IMR-90 (cell line): Measurements from ENCODE around the gene DSCAM. TPM values are rescaled to one million over a fixed set of nuclear protein-coding genes. Genes with fewer than 3 reads are reported as not detected.

Experiments
- ATAC-seq: fragments of 200-7000 bp; cut with Tn5 transposase; 2 replicates; pipeline ENCODE4 v1.9.1; 2020; ENCODE audit warnings: low read depth, mild to moderate bottlenecking, moderate library complexity
- BruUV-seq: library from RNA; stranded (reverse); fragments of 400-500 nt; replicated peaks from 2 replicates; lab custom pipeline; 2021; lab: Mats Ljungman, UMichigan
- CTCF ChIA-PET: fragments of 300-600 bp; formaldehyde crosslinking; extraction: SDS; loops from one replicate; lab custom pipeline; 2021; ENCODE audit warnings: antibody characterized with exemption; lab: Yijun Ruan, JAX
- POLR2A ChIA-PET: fragments of 300-600 bp; sonication (Branson Sonifier 250); formaldehyde crosslinking; loops from one replicate; lab custom pipeline; 2022; ENCODE audit warnings: antibody characterized with exemption; ENCODE audit not compliant: unreplicated experiment; lab: Charles Lee
- DNase-seq: peaks from one replicate; pipeline ENCODE4 v3.0.0; 2013
- H2AFZ ChIP-seq: replicated peaks from 2 replicates; pipeline ENCODE3; 2013; ENCODE audit warnings: low read length, mild to moderate bottlenecking; ENCODE audit not compliant: poor library complexity
- H2AK5ac ChIP-seq: 2 replicates; pipeline ENCODE4 v1.6.1; 2013; ENCODE audit warnings: low read depth, low read length, inconsistent platforms
- H2AK9ac ChIP-seq: replicated peaks from 2 replicates; pipeline ENCODE3; 2013; ENCODE audit warnings: mild to moderate bottlenecking, low read depth, low read length, moderate library complexity; ENCODE audit not compliant: poor library complexity
- H2BK120ac ChIP-seq: 2 replicates; pipeline ENCODE4 v1.6.1; 2013; ENCODE audit warnings: low read depth, low read length, inconsistent platforms
- H2BK15ac ChIP-seq: 3 replicates; pipeline ENCODE4 v1.6.1; 2013; ENCODE audit warnings: low read depth, low read length, inconsistent platforms
- H2BK20ac ChIP-seq: 2 replicates; pipeline ENCODE4 v1.6.1; 2013; ENCODE audit warnings: low read depth, mild to moderate bottlenecking, inconsistent platforms, low read length, moderate library complexity
- H2BK5ac ChIP-seq: 2 replicates; pipeline ENCODE4 v1.6.1; 2013; ENCODE audit warnings: mild to moderate bottlenecking, low read depth, low read length, inconsistent platforms; ENCODE audit not compliant: poor library complexity, severe bottlenecking
- H3K14ac ChIP-seq: replicated peaks from 2 replicates; pipeline ENCODE4 v1.6.1; 2013; ENCODE audit warnings: low read depth, low read length, inconsistent platforms
- H3K18ac ChIP-seq: 2 replicates; pipeline ENCODE4 v1.6.1; 2013; ENCODE audit warnings: low read depth, low read length, control low read depth
- H3K23ac ChIP-seq: 2 replicates; pipeline ENCODE4 v1.6.1; 2013; ENCODE audit warnings: low read depth, low read length, inconsistent platforms
- H3K27ac ChIP-seq: 2 replicates; pipeline ENCODE4 v1.5.1; 2013; ENCODE audit warnings: mild to moderate bottlenecking, control low read depth, low read length; ENCODE audit not compliant: insufficient read depth
- H3K27me3 ChIP-seq: 2 replicates; pipeline ENCODE4 v1.6.1; 2013; ENCODE audit warnings: low read length; ENCODE audit not compliant: control insufficient read depth, insufficient read depth
- H3K36me3 ChIP-seq: 2 replicates; pipeline ENCODE4 v1.6.1; 2013; ENCODE audit warnings: low read length, mixed read lengths; ENCODE audit not compliant: control insufficient read depth, insufficient read depth
- H3K4ac ChIP-seq: 2 replicates; pipeline ENCODE4 v1.6.1; 2013; ENCODE audit warnings: low read depth, low read length, inconsistent platforms
- H3K4me1 ChIP-seq: 2 replicates; pipeline ENCODE4 v1.6.1; 2013; ENCODE audit warnings: low read length, mixed read lengths; ENCODE audit not compliant: control insufficient read depth, insufficient read depth
- H3K4me2 ChIP-seq: 2 replicates; pipeline ENCODE4 v1.6.1; 2013; ENCODE audit warnings: low read depth, mild to moderate bottlenecking, control low read depth, low read length, moderate library complexity
- H3K4me3 ChIP-seq: 2 replicates; pipeline ENCODE4 v1.5.1; 2013; ENCODE audit warnings: low read depth, mild to moderate bottlenecking, control low read depth, low read length, moderate library complexity; ENCODE audit not compliant: insufficient read depth
- H3K56ac ChIP-seq: 2 replicates; pipeline ENCODE4 v1.6.1; 2013; ENCODE audit warnings: low read length, inconsistent platforms; ENCODE audit not compliant: insufficient read depth; ENCODE audit errors: extremely low read depth
- H3K79me1 ChIP-seq, 2 experiments: 2 replicates each; pipeline ENCODE4 v1.6.1; 2013; ENCODE audit warnings: low read length in 2 of 2, inconsistent platforms in 1 of 2, low read depth in 1 of 2
- H3K9ac ChIP-seq: 2 replicates; pipeline ENCODE4 v1.6.1; 2013; ENCODE audit warnings: low read depth, low read length, control low read depth
- H3K9me1 ChIP-seq: 2 replicates; pipeline ENCODE4 v1.6.1; 2013; ENCODE audit warnings: low read length, inconsistent platforms; ENCODE audit not compliant: insufficient read depth
- H3K9me3 ChIP-seq: 2 replicates; pipeline ENCODE4 v1.6.1; 2013; ENCODE audit warnings: low read length; ENCODE audit not compliant: control insufficient read depth, insufficient read depth
- H4K20me1 ChIP-seq: 2 replicates; pipeline ENCODE4 v1.6.1; 2013; ENCODE audit warnings: low read length, inconsistent platforms; ENCODE audit not compliant: insufficient read depth
- H4K5ac ChIP-seq: 2 replicates; pipeline ENCODE4 v1.6.1; 2013; ENCODE audit warnings: mild to moderate bottlenecking, low read depth, low read length, control low read depth
- H4K8ac ChIP-seq, 2 experiments: 2 replicates each; pipeline ENCODE4 v1.6.1; 2013; ENCODE audit warnings: low read depth in 2 of 2, low read length in 2 of 2, control low read depth in 1 of 2, inconsistent platforms in 1 of 2
- H4K91ac ChIP-seq: 2 replicates; pipeline ENCODE4 v1.6.1; 2013; ENCODE audit warnings: low read depth, low read length, inconsistent platforms; ENCODE audit not compliant: insufficient read depth
- RCOR1 ChIP-seq: IDR thresholded peaks from 2 replicates; pipeline ENCODE4 v1.6.1; 2012; ENCODE audit warnings: mild to moderate bottlenecking, low read length, improper control_type of control experiment; ENCODE audit not compliant: insufficient replicate concordance
- WGBS, 2 experiments: methylation state at CpG; one replicate each; pipeline versions ENCODE4 v1.1.5 to v1.1.7; 2013; ENCODE audit warnings: missing lambda C conversion rate in 2 of 2; ENCODE audit not compliant: insufficient read length in 1 of 2; ENCODE audit errors: extremely low coverage in 2 of 2; 5-methylcytosine and 5-hydroxymethylcytosine counted together
- dilution Hi-C: fragments of 300-500 bp; cut with HindIII; formaldehyde crosslinking; loops from one replicate; pipeline ENCODE4 v1.14.3; 2018; ENCODE audit warnings: low sequenced_read_pairs; ENCODE audit not compliant: unreplicated experiment
- in situ Hi-C: fragments of 300-500 bp; cut with MboI; formaldehyde crosslinking; loops from 3 replicates; pipeline ENCODE4 v1.14.3; 2019; ENCODE audit warnings: low sequenced_read_pairs, inconsistent platforms, mixed read lengths
- intact Hi-C: fragments of 100-400 bp; cut with micrococcal nuclease; formaldehyde crosslinking; loops from 2 replicates; pipeline ENCODE4 v1.10.0; 2022
- polyA plus RNA-seq, 3 experiments: library from polyadenylated mRNA; depleted of rRNA; stranded (reverse); fragments of >200 nt; gene quantifications; 2 replicates each; pipeline ENCODE4 v1.2.3, GENCODE V29; 2012; ENCODE audit warnings: low replicate concordance in 1 of 3
- total RNA-seq: library from RNA; depleted of rRNA; stranded (reverse); fragments of >200 nt; gene quantifications from 2 replicates; pipeline ENCODE4 v1.2.3, GENCODE V29; 2012

The DSCAM gene
- total and polyA plus RNA-seq, 2 of the 4 experiments (the other 2 are of a cell fraction) = under 0.01 to 0.02 TPM

DNA sequence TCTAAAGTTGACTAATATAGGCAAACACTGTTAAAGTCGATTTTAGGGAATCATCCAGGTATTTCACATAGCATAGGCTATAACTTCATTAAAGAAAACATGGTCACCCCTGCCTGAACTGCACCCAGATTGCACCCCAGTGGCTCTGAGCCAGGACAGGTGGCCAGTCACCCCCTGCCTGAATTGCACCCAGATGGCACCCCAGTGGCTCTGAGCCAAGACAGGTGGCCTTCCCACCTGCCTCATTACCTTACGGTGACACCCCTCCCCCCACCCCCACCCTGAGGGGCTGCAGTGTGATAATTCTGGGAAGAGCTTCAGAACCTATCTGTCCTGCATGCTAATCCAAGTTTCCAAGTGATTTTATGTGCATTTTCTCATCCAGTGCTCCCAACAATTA is 78.9 kb downstream of the DSCAM start:
- WGBS, 2 experiments = 11% methylated on average over 1 of the region's 2 CpGs; no CpG with 5 or more reads in 1 of the 2 experiments
- Histone ChIP-seq H3K18ac (no peak overlapping the region), H3K27ac (no peak overlapping the region), H2AK9ac (no peak overlapping the region), H3K36me3 (no peaks in the 10 kb centered on the region), H3K4ac (no peak overlapping the region), H3K23ac (no peak overlapping the region), H3K14ac (no peak overlapping the region), H3K4me3 (no peak overlapping the region), H4K8ac (no peak overlapping the region), H3K4me1 (no peaks in the 10 kb centered on the region), H3K9me3 (peaks cover 18% of the 10 kb centered on the region), H2BK20ac (no peak overlapping the region), H2BK15ac (no peak overlapping the region), H3K9ac (no peak overlapping the region), H4K91ac (no peak overlapping the region), H2BK120ac (no peak overlapping the region), H4K5ac (no peak overlapping the region), H3K27me3 (no peaks in the 10 kb centered on the region), H3K56ac (no peak overlapping the region), H2AFZ (no peak overlapping the region), H3K79me1 (no peaks in the 10 kb centered on the region), H2AK5ac (no peak overlapping the region), H4K20me1 (no peaks in the 10 kb centered on the region), H3K9me1 (no peaks in the 10 kb centered on the region), H3K4me2 (no peak overlapping the region), H2BK5ac (no peak overlapping the region)
- intact Hi-C loops = no loop called here
- ATAC-seq = no peak
- in situ Hi-C loops = loop anchor here (25.0 kb wide), 1 partner anchor 106 kb away; no protein-coding TSS in a partner anchor
- BruUV-seq = no TSS peak
- TF ChIP-seq RCOR1 = no peak
- ChIA-PET POLR2A (no interaction called here), CTCF (no interaction called here)
- DNase-seq = no peak
- dilution Hi-C loops = no loop called here
